GM04504 (cell line): Measurements from ENCODE around the gene RAB43.

ENCODE experiments used
- DNase-seq: peaks from one replicate; pipeline ENCODE4 v3.0.0-alpha.2; 2012; ENCODE audit warnings: low read depth

Gene RAB43

DNA sequence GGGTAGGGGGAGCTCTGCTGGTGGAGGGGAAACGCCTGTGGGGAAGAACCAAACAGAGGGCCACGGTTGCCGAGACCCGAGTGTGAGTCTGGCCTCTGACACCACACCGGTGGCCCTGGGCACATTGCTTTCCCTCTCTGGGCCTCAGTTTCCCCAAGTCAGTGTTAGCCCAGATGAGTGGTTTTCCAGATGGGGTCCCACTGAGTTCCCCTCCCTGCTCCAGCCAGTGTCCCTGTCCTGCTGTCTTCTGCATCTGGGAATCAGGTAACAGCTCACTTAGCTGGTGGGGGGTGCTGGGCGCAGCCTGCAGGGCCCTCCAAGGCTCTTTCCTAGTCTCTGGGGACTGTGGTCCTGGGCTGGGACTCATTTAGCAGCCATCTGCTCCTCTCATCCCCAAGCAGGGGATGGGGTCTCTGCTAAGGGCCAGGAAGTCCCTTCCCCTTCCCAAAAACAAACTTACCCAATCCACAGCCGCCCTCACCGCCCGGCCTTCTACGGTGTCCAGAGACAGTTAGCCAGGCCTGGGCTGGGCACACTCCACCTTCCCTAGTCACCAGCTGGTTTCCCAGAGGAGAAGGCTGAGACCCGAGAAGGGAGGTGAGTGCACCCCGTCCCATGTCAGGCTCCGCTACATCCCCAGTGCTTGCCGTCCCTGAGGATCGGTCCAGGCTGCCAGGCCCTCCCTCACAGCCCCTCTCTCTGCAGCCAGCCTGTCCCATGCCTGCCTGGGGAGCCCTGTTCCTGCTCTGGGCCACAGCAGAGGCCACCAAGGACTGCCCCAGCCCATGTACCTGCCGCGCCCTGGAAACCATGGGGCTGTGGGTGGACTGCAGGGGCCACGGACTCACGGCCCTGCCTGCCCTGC lies 60.3 kb downstream of the RAB43 start:
- DNase-seq: no peak

GRCh38 chr3:129060276-129061022 lies 61.2 kb downstream of the RAB43 start, which contains the start of gene GP9:
TSS of gene GP9 (plus strand) at chr3:129060779. CDS start at chr3:129061740, 961 bp downstream.
- no peak for DNase-seq

GRCh38 chr3:129059311-129059958 lies 62.2 kb downstream of the RAB43 start:
- no peak for DNase-seq

- DNase-seq: no peak
Measured at GRCh38 chr3:129058441-129059200, 63.0 kb downstream of the RAB43 start.

- no peak for DNase-seq
Measured at GRCh38 chr3:129057249-129057648, 64.4 kb downstream of the RAB43 start.

GRCh38 chr3:129056451-129057173 lies 65.0 kb downstream of the RAB43 start:
- no peak for DNase-seq

DNA sequence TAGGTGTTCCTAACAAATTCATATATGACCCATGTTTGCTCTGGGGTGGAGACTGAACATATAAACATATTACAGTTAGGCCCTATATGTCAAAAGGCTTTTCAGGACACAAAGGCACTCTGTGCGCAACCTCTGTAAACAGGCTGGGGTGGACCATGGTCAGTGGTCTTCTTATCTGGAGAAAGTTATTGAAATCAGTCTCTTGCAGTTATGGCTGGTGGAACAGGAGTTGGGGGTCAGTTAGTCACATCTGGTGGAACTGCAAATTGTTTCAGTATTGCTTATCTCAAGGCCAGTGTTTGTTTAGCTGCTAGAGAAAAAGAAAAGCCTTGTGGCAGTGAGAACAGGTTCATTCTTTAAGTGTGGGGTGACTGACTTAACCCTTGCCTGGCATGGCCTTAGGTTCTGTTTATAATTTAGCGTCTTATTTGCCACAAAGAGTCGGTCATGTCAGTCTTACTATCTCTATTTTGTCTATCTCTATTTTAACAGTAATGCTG lies 66.9 kb downstream of the RAB43 start:
- no peak for DNase-seq

- no peak for DNase-seq
Measured at GRCh38 chr3:129052675-129053074, 68.9 kb downstream of the RAB43 start.

- DNase-seq: no peak
Measured at GRCh38 chr3:129051871-129052340, 69.7 kb downstream of the RAB43 start.

DNA sequence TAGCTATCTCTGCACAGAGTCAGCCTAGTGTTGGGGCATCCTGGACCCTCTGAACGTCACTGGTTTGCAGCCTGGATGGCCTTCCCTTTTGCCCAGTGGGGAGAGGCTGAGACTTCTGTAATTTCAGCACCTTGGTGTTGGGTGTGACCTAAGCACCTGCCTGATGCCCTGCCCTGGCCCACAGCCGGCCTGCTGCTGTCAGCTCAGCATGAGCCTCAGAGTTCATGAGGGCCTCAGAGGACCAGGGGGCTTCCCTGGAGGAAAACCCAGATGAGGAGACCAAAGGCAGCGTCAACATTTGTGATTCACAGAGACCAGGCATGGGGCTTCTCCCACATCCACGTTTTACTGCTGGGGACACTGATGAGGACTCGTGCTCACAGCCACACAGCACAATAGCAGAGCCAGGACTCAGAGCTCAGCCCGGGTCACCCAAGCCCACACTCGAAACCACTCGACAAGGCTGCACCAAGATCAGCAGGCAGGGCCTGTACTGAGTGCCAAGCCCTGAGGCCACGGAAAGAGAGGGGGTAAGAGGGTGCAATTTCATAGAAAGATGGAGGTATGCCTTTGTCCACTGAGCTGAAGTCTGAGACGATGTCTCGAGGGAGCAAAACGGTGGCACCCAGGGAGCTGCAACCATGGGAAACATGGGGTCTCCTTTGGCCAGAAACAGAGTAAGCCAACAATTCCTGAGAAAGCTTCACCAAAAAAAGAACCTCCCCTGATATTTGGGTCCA lies 70.9 kb downstream of the RAB43 start:
- DNase-seq: no peak

- DNase-seq: no peak
Measured at GRCh38 chr3:129047553-129047839, 74.1 kb downstream of the RAB43 start.

DNA sequence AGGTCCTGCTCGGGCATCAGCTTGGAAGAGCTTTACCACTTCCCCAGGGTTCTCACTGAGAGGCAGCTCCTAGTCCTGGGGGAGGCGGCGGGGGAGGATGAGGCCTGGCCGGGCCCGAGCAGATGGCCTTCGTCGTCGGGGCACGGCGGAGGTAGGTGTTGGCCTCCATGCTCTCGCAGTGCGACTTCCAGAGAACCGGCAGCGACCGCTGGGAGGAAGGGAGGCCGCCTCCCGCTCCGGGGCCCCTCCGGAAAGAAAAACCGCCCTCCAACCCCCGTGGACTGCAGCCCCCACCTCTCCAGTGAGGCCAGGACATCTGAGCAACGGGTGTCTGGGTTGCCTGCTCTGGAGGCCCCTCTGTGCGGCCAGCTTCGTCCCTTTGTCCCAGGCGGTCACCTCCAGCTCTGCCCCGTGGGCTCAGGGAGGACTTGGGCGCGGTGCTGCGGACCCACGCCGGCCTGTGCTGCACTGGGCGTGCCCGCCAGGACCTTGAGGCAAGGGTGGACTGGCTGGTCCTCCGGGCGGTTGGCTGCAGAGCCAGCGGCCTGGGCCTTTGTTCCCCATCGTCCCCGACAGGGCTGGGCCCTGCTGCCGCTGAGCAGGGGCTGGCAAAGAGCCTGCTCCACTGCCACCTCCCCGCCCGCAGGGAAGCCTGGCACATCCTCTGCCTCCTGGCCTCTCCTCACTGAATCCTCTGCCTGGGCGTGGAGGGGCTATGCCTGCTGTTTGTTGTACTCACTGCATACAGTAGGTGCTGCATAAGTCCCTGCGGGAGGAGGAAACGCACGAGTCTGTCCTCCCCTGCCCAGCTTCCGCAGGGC lies 74.7 kb downstream of the RAB43 start:
- no peak for DNase-seq

GRCh38 chr3:129046037-129046731 lies 75.4 kb downstream of the RAB43 start:
- DNase-seq: no peak

GRCh38 chr3:129045675-129046036 lies 75.9 kb downstream of the RAB43 start:
- DNase-seq: no peak

GRCh38 chr3:129040579-129041300 lies 80.9 kb downstream of the RAB43 start:
- DNase-seq: no peak

- DNase-seq: no peak
Measured at GRCh38 chr3:129040039-129040336, 81.6 kb downstream of the RAB43 start.

DNA sequence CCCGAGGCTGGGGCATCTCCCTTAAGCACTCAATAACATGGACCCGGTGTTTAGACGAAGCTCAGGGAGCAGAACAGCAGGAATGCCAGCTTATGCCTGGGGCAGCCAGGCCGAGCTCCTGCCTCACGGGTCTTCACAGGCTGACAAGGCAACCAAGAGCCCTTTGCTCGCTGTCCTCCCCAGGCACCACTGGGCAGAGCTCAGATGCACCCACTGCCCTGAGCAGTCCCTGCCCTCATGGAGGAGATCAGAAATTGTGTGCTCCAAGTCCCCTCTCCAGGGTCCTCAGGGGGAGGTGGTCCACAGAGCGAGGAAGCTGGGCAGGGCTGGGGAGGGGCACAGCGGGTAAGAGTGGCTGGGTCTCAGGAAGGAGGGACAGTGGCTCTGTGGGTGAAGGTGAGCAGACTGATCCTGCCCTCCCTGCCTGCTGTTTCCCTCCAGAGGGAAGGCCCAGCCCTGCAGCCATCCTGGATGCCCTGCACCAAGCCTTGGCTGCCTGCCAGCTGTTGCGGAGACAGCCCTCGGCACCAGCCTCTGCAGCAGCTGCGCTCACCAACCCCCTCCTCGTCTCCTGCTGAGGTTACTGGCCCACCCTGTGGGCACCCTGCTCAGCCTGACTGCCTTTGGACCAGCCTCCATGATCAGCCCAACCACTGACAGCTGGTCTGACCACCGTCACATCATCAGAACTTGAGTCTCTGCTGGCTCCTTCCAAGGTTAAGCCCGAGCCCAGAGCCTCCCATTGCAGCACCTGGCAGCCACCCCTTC lies 82.1 kb downstream of the RAB43 start:
- DNase-seq: no peak
